ENCODE measurements around the gene ZNF358. TPM values are rescaled to one million over a fixed set of nuclear protein-coding genes. Genes with fewer than 3 reads are reported as not detected.

The ZNF358 gene
- total RNA-seq, 1 donor from 2014 or later = 163 TPM

DNA sequence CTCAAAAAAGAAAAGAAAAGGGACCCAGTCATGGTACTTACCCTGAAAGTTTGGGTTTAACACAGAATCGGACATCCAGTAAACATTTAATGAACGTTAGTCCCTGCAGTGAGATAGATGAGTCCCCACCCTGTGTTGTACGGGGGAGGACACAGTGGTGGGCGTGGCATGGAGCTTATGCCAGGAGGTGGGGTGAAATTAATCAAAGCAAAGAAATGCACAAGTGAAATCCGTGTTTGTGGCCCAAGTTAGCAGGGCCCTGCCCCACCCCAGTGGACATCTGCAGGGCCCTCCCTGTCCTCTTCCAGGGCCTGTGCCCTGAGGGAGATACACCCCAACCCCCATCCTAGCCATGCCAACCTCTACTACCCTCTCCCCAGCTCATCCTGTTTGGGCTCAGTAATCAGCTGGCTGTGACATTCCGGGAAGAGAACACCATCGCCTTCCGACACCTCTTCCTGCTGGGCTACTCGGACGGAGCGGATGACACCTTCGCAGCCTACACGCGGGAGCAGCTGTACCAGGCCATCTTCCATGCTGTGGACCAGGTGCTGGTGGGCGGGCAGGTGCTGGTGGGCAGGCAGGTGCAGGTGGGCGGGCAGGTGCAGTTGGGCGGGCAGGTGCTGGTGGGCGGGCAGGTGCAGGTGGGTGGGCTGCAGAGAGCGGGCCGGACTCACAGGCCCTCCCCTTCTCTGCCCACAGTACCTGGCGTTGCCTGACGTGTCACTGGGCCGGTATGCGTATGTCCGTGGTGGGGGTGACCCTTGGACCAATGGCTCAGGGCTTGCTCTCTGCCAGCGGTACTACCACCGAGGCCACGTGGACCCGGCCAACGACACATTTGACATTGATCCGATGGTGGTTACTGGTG lies 10.4 kb downstream of the ZNF358 start:
- Histone ChIP-seq H3K27ac (no peak overlapping the region), H3K4me3 (no peak overlapping the region), H3K4me1 (peaks cover 8 to 18% of the 10 kb centered on the region in 2 donors), H3K36me3 (peaks cover 27 to 40% of the 10 kb centered on the region in 2 donors), H3K27me3 (no peaks in the 10 kb centered on the region), H3K9me3 (no peaks in the 10 kb centered on the region)
- no peak for DNase-seq (ENCODE audit: low spot score in 2 of 2)
- intact Hi-C loops (cut with DNase I) = no loop called here
- TF ChIP-seq, protein P1, sequence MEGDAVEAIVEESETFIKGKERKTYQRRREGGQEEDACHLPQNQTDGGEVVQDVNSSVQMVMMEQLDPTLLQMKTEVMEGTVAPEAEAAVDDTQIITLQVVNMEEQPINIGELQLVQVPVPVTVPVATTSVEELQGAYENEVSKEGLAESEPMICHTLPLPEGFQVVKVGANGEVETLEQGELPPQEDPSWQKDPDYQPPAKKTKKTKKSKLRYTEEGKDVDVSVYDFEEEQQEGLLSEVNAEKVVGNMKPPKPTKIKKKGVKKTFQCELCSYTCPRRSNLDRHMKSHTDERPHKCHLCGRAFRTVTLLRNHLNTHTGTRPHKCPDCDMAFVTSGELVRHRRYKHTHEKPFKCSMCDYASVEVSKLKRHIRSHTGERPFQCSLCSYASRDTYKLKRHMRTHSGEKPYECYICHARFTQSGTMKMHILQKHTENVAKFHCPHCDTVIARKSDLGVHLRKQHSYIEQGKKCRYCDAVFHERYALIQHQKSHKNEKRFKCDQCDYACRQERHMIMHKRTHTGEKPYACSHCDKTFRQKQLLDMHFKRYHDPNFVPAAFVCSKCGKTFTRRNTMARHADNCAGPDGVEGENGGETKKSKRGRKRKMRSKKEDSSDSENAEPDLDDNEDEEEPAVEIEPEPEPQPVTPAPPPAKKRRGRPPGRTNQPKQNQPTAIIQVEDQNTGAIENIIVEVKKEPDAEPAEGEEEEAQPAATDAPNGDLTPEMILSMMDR (IDR thresholded peaks at IDR 0.05) = no peak

DNA sequence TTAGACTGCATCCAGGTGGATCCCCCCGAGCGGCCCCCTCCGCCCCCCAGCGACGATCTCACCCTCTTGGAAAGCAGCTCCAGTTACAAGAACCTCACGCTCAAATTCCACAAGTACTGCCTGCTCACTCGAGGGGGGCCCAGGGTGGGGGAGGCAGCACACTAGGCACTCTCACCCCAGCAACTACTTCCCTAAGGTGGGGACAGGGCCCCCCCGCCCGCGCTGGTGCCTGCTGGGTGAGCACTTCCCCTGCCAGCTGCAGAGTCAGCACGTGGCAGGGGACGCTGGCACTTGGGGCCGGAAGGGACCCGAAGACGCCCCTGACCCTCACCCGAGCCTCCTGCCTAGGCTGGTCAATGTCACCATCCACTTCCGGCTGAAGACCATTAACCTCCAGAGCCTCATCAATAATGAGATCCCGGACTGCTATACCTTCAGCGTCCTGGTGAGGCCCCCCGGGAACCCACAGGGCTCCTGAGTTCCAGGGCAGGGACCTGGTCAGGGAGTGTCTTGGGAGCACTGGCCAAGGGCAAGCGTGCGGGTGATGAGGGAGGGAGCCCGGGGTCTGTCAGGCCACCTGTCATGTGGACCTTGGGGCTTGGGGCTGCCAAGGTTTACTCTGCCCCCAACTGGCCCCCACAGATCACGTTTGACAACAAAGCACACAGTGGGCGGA lies 11.8 kb downstream of the ZNF358 start:
- Histone ChIP-seq H3K4me3 (no peak overlapping the region), H3K9me3 (no peaks in the 10 kb centered on the region), H3K4me1 (peaks cover 8 to 11% of the 10 kb centered on the region in 2 donors), H3K36me3 (peaks cover 27 to 40% of the 10 kb centered on the region in 2 donors), H3K27me3 (no peaks in the 10 kb centered on the region), H3K27ac (no peak overlapping the region)
- no peak for DNase-seq (ENCODE audit: low spot score in 2 of 2)
- intact Hi-C loops (cut with DNase I) = no loop called here
- TF ChIP-seq, protein P1 (IDR thresholded peaks at IDR 0.05) = no peak

DNA sequence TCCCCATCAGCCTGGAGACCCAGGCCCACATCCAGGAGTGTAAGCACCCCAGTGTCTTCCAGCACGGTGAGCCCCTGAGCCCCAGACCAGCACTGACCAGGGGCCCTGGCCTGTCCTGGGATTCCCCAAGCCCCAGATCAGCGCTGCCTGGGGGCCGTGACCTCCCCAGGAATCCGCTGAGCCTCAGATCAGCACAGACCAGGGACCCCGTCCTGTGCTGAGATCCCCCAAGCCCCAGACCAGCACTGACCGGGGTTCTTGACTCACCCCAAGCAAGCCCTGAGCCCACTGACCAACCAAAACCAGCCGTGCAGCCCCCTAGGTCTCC lies 12.3 kb downstream of the ZNF358 start:
- TF ChIP-seq, protein P1 (IDR thresholded peaks at IDR 0.05) = no peak
- Histone ChIP-seq H3K36me3 (peaks cover 27 to 40% of the 10 kb centered on the region in 2 donors), H3K9me3 (no peaks in the 10 kb centered on the region), H3K27me3 (no peaks in the 10 kb centered on the region), H3K4me3 (no peak overlapping the region), H3K4me1 (peaks cover 5 to 7% of the 10 kb centered on the region in 2 donors), H3K27ac (no peak overlapping the region)
- no peak for DNase-seq (ENCODE audit: low spot score in 2 of 2)
- intact Hi-C loops (cut with DNase I) = no loop called here

DNA sequence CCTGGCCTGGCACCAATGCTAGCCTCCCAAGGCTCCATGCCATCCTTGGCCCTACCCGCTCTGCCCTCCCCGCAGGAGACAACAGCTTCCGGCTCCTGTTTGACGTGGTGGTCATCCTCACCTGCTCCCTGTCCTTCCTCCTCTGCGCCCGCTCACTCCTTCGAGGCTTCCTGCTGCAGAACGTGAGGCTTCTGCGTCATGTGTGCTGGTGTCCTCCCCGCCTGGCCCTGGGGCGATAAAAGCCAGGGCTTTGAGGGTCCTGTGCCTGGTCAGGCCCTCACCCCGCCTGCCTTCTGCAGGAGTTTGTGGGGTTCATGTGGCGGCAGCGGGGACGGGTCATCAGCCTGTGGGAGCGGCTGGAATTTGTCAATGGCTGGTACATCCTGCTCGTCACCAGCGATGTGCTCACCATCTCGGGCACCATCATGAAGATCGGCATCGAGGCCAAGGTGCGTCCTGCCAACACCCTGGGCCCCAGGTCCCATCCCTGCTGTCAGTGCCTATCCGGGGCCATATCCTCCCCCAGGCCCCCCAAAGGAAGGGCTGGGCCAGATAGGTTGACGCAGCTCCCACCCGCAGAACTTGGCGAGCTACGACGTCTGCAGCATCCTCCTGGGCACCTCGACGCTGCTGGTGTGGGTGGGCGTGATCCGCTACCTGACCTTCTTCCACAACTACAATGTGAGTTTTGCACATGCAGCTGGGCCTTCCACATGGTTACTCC lies 12.8 kb downstream of the ZNF358 start:
- Histone ChIP-seq H3K9me3 (no peaks in the 10 kb centered on the region), H3K36me3 (peaks cover 27 to 40% of the 10 kb centered on the region in 2 donors), H3K27ac (no peak overlapping the region), H3K27me3 (no peaks in the 10 kb centered on the region), H3K4me3 (no peak overlapping the region), H3K4me1 (peaks cover 0 to 7% of the 10 kb centered on the region in 2 donors)
- TF ChIP-seq, protein P1 (IDR thresholded peaks at IDR 0.05) = no peak
- intact Hi-C loops (cut with DNase I) = no loop called here
- DNase-seq (ENCODE audit: low spot score in 2 of 2) = no peak

DNA sequence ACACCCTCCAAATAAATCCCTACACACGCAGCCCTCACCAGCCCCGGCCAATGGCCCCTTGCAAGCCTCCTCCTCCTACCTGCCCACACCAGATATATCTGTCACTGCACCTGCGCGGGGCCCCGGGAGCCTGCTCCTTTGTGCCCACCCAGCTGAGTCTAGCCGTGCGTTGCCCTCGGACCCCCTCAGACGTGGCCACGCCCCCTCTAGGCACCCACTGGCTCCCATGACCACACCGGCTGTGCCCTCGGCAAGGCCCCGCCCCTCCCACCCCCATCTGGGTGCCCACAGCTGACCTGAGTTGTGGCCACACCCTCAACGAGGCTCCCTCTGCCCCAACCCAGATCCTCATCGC lies 13.3 kb downstream of the ZNF358 start:
- TF ChIP-seq, protein P1 (IDR thresholded peaks at IDR 0.05) = no peak
- peaks cover 27 to 40% of the 10 kb centered on the region in 2 donors for H3K36me3 ChIP-seq

More for the DNA sequence above, 13.3 kb downstream of the ZNF358 start:
- no peaks in the 10 kb centered on the region for H3K27me3 ChIP-seq
- no peak overlapping the region for H3K4me3 ChIP-seq
- intact Hi-C loops (cut with DNase I) = no loop called here
- no peak for DNase-seq (ENCODE audit: low spot score in 2 of 2)
- H3K9me3 ChIP-seq = no peaks in the 10 kb centered on the region
- H3K4me1 ChIP-seq = peaks cover 0 to 6% of the 10 kb centered on the region in 2 donors
- H3K27ac ChIP-seq = no peak overlapping the region

Data from ascending aorta (tissue), 2 donors.